GM18505 (cell line): ENCODE measurements around the gene NR3C2.

Experiments used
- ATAC-seq: cut with Tn5 transposase; IDR thresholded peaks from one replicate; pipeline ENCODE4 v1.9.1; 2021; ENCODE audit not compliant: unreplicated experiment
- POLR2A ChIP-seq: IDR thresholded peaks from 4 replicates; pipeline ENCODE4 v1.6.1; 2011; ENCODE audit warnings: borderline replicate concordance; ENCODE audit not compliant: insufficient read depth, insufficient read length; ENCODE audit errors: extremely low read depth

Gene NR3C2

DNA sequence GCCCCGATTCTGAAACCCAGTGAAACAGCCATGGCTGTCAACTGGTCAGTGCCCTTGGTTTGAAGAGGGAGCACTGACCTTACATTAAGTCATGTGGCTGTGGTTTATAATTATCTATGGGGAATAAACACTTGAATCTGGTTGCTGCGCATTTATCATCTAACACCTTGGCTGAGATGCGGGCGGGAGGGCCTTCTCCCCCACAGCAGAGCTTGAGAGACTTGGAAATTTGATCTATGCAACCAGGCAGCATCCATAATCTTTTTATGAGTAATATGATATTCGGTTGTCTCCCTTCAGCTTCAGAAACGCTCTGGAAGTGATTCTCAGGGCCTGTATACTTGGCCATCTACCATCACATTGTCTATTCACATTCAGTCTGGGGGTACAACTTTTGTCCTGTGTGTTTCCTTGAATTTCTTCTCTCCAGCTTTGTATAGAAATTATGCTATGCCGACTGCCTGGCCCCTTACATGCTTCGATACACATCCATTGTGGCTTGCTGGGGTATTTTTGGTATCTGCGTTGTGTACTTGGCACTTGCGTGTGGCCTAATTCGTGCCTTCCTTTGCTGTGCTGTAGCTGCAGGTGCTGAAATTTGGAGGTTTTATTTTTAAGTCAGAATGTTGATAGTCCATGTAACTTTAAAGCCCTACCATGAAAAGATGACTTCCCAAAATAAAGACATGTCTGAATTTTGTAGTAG, 388.8 kb downstream of the NR3C2 start:
- ATAC-seq = no peak
- no peak for TF ChIP-seq POLR2A

DNA sequence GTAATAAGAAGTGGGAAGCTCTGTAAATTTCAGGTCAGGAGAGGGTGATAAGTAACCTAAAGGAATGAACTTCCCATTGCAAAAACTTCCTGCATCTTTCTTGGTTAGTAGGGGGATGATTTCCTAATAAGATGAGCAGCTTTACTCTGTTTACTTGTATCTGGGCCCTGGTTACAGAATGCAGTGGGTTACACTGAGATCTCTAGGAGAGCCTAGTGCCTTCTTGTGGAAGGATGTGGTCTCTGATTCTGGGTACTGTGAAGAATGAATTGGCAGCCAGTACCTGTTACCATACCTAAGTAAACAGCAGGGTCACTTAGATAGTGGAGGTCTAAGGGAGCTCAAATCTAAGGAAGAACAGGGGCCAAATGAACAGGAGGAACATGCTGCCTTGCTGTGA, 389.8 kb downstream of the NR3C2 start:
- ATAC-seq = no peak
- TF ChIP-seq POLR2A = no peak

DNA sequence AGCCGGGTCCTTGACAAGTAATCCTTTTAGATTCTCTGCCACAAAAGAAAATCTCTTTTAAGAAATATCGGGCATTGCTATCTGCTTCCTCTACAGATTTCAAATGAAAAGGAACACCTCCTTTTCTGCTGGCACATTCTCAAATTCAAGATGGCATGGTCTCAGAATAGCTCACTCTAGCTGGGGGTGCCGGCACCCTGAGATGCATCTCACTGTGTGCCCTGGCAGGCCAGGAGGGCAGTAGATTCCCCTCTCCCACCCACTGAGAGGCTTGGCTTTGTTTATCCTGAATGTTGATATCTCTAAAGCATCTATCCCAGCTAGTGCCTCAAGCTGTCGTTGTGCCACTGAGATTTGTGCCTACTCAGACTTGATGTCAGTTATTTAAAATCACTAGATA, 390.8 kb downstream of the NR3C2 start:
- ATAC-seq = no peak
- no peak for TF ChIP-seq POLR2A

DNA sequence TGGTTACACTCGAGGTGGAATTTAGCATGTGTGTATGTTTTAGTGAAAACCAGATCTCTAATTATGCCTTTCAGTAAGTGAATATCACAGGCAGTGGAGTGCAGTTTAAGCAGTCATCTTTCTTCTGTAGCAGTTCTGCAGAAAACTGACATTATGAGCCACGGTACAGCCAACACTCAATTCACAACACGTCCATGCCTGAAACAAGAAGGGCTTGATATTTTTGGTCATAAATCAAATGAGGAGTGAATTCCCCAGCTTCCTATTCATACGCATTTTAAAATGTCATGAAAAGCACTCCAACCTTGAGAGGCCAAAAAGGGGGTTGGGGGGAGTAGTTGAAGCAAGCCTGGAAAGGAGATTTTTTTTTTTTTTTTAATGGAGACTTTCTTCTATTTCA, 393.6 kb downstream of the NR3C2 start:
- ATAC-seq = no peak
- no peak for TF ChIP-seq POLR2A

DNA sequence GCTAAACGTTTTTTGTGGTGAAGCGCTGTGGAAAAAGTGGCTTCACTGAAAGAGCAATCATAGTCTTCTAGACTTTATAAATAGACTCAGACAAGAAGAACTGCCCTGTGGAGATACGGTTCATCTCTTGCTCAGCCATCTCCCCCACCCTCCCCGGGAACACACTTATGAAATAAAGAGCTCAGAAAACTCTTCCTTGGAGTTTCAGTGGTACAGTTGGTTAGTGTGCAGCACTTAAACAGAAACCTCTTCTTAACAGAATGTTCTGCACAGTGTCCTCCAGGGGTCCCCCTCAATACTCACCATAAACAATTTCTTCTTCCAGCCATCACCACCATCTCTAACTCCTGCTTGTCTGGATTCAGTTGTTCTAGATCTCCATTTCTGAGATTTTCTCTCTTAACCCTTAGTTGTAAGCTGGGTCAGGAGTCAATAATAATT, 397.3 kb downstream of the NR3C2 start:
- ATAC-seq = peak; percentile 96
- no peak for TF ChIP-seq POLR2A

DNA sequence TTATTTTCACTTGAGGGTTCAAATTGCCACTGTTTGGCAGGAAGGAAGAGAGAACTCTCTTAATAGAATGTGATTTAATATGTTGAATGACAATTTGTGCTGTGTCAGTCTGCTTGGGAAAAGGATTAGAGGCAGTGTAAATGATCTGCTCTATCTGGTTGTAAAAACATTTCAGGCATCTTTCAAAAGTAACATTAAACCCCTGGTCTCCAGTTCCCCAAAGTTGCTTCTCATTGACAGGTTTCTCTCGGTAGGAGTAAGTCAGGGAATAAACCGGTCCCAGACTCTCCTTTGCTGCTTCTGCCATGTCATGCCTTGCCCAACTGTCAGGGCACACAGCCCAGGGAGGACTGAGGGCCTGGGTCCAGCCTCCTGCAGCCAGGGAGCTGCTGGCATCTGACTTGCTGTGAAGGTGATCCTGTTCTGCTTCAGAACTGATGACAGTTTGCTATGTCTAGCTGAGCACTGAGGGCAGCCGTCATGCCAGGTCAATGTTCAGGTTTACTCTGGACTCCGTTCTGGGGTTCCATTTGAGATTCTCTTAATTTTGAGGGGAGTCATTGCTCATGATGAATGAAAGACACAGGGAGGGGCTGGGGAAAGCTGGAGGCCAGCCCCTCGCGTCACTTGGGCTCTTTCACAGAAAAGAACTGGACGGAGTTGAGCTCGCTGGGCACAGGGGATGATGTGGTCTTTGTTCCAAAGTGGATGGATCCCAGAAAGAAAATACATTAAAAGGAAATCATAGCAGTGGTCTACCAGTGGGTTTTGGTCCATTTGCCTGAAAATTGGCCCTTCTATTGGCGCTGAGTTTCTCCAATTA, 397.9 kb downstream of the NR3C2 start:
- ATAC-seq = no peak

DNA sequence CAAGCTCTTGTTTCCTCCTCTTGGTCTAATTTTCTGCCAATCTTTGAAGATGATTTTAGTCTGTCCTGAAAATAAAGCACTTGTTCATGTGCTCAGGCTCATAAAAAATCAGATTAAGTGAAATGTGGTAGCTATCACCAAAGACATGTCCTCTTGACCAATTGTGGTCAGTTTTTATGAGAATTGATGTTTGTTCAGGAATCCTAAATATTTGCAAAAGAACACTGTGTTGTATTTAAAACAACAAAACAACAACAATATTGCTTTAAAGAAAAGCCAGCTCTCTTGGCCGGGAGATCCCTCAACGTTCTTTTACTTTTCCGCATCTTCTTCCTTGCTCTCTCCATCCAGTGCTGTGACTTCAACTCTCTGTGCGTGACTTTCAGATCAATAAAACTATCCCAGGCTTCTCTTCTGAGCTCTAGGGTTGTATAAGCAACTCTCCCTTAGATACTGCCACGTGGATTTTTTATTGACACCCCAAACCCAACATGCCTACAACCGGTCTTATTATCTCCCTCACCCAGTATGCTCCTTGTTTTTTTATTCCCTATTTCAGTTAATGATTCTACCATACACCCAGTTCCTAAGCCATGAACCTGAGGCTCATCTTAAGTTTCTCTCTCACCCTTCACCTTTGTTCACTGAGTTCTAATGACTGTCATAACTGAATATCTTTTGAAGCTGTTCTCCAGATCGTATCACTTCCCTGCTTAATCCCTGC, 400.4 kb downstream of the NR3C2 start:
- ATAC-seq = no peak
- no peak for TF ChIP-seq POLR2A

More for the DNA sequence above, 397.9 kb downstream of the NR3C2 start:
- no peak for TF ChIP-seq POLR2A

DNA sequence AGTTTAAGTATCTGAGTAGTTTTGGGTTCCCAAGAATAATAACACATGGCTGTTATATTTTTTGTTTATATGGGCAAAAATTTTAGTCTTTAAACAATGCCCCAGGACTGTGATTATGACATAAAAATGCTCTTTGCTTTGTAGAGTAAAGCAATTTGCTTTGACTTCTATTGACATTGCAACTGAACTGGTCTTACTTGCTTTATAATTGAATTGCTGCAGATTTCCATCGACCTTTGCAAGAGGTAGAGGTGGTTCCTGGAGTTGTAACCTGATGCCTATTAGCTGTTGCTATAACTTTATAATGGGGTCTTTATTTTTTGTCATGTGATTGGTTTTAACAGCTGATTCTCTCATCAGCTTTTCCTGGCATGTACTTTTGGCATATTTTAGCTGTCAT, 407.4 kb downstream of the NR3C2 start:
- no peak for ATAC-seq
- TF ChIP-seq POLR2A = no peak

DNA sequence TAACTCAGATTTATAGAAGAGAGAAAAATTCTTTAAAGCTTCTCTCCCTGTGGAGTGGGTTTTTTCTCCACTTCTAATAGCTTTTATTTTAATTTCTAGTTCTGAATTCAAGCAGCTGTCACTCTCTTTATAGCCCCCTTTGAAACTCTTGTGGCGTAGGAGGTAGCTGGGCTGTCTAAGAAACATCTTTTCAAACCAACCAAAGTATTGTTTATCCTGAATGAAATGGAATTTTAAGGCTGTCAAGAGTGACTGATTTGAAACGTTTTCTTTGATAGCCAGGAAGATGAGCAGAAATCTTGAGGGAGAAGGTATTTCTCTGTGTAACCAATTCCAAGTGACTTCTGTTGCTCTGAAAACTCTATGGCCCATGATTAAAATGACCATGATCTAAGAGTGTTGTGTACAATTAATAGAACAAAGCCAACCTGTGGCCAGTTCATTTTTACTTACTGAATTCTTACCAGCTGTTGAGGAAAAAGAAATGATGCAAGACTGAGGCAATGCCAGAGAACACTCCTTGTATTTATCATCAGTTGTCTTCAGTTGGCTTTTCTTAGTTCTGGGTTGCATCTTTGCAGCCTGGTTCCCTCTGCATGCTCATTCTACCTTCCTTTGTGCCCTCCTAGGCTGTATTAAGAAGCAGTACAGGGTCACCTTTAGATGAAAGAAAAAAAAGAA, 411.9 kb downstream of the NR3C2 start:
- no peak for ATAC-seq
- no peak for TF ChIP-seq POLR2A

DNA sequence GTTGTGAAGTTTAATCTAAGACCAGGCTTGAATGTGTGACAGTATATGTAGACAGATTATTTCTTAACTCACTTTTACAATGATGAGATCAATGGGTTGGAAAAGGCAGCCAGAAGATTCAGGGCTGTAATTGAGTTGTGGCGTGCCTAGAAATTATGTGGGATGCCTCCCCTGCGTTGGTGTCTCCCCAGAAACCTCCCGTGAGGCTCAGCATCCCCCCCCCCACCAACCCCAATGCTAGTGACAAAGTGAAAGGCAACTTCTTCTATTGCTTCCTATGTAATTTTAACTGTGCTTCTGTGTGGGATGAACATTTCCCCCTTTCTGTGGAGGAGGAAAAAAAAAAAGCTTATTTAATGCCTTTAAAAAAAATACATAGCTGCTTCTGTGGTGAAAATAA, 412.4 kb downstream of the NR3C2 start:
- no peak for ATAC-seq
- TF ChIP-seq POLR2A = no peak
